NOMO-1 treated with dmso at 0.1 percent for 144 hours (cell line): ENCODE results near the gene UBL3.

ENCODE experiments used
- DNase-seq: peaks from one replicate; lab custom pipeline; 2025; ENCODE audit not compliant: unreplicated experiment; lab: John Stamatoyannopoulos, UW

The UBL3 gene

GRCh38 chr13:29810898-29811297 lies 39.5 kb downstream of the UBL3 start:
- DNase-seq: no peak

- DNase-seq: no peak
Observed at GRCh38 chr13:29810145-29810742, 40.2 kb downstream of the UBL3 start.

GRCh38 chr13:29808264-29808663 lies 42.2 kb downstream of the UBL3 start:
- no peak for DNase-seq

- no peak for DNase-seq
Observed at GRCh38 chr13:29805994-29806979, 44.1 kb downstream of the UBL3 start.

- no peak for DNase-seq
Observed at GRCh38 chr13:29803221-29803620, 47.2 kb downstream of the UBL3 start.

GRCh38 chr13:29802621-29803020 lies 47.8 kb downstream of the UBL3 start:
- no peak for DNase-seq

- peak; percentile 72 for DNase-seq
Observed at GRCh38 chr13:29801737-29802305, 48.6 kb downstream of the UBL3 start.

- no peak for DNase-seq
Observed at GRCh38 chr13:29801102-29801501, 49.3 kb downstream of the UBL3 start.

GRCh38 chr13:29800687-29801086 lies 49.7 kb downstream of the UBL3 start:
- DNase-seq: no peak

GRCh38 chr13:29799041-29799440 lies 51.4 kb downstream of the UBL3 start:
- DNase-seq: no peak

GRCh38 chr13:29791997-29792780 lies 58.2 kb downstream of the UBL3 start:
- no peak for DNase-seq

- no peak for DNase-seq
Observed at GRCh38 chr13:29791508-29791907, 58.9 kb downstream of the UBL3 start.

GRCh38 chr13:29786698-29787097 lies 63.7 kb downstream of the UBL3 start:
- no peak for DNase-seq

- no peak for DNase-seq
Observed at GRCh38 chr13:29785978-29786377, 64.4 kb downstream of the UBL3 start.

GRCh38 chr13:29782798-29783197 lies 67.6 kb downstream of the UBL3 start:
- DNase-seq: no peak

GRCh38 chr13:29774830-29775229 lies 75.6 kb downstream of the UBL3 start:
- DNase-seq: no peak

- DNase-seq: peak; percentile 10
Observed at GRCh38 chr13:29771247-29771646, 79.2 kb downstream of the UBL3 start.

GRCh38 chr13:29767006-29767405 lies 83.4 kb downstream of the UBL3 start:
- DNase-seq: no peak

- DNase-seq: no peak
Observed at GRCh38 chr13:29763436-29764180, 86.8 kb downstream of the UBL3 start.

- DNase-seq: no peak
Observed at GRCh38 chr13:29761815-29762214, 88.6 kb downstream of the UBL3 start.
